K562 (cell line): Measurements from ENCODE around the gene FOXO3. TPM values are rescaled to one million over a fixed set of nuclear protein-coding genes. Genes with fewer than 3 reads are reported as not detected.

Source experiments
- ATF4 ChIP-seq: fragments of 450-650 bp; formaldehyde crosslinking; IDR thresholded peaks from 2 replicates; pipeline ENCODE4 v1.4.0; 2022; ENCODE audit warnings: mild to moderate bottlenecking, moderate library complexity
- CBFA2T2 ChIP-seq: fragments of 450-650 bp; conservative IDR thresholded peaks from 2 replicates; pipeline ENCODE4 v1.6.1; 2017; ENCODE audit warnings: mild to moderate bottlenecking
- CREM ChIP-seq: IDR thresholded peaks from 2 replicates; pipeline ENCODE4 v1.6.1; 2014; ENCODE audit warnings: antibody characterized with exemption, low read depth
- ELF4 ChIP-seq: fragments of 450-650 bp; formaldehyde crosslinking; IDR thresholded peaks from 2 replicates; pipeline ENCODE4 v1.4.0; 2022; ENCODE audit warnings: missing genetic modification characterization
- FUS ChIP-seq: fragments of 200-400 bp; formaldehyde crosslinking; optimal IDR thresholded peaks from 2 replicates; pipeline ENCODE3; 2017; ENCODE audit warnings: low read depth, low read length
- GABPB1 ChIP-seq: sonication (generic); formaldehyde crosslinking; IDR thresholded peaks from 2 replicates; pipeline ENCODE4 v1.8.0; 2022; ENCODE audit warnings: mild to moderate bottlenecking, missing genetic modification reagents
- GATAD2A ChIP-seq: fragments of 450-650 bp; IDR thresholded peaks from 2 replicates; pipeline ENCODE4 v1.6.1; 2017
- GMEB1 ChIP-seq: fragments of 250-450 bp; sonication (Bioruptor Pico); IDR thresholded peaks from 2 replicates; pipeline ENCODE4 v1.4.0; 2020; ENCODE audit warnings: mild to moderate bottlenecking
- GTF3C2 ChIP-seq: IDR thresholded peaks from 3 replicates; pipeline ENCODE4 v1.6.1; 2011; ENCODE audit warnings: borderline replicate concordance, mild to moderate bottlenecking, moderate library complexity; ENCODE audit not compliant: insufficient read length; ENCODE audit errors: extremely low read depth
- HEY1 ChIP-seq: fragments of 250-450 bp; sonication (Bioruptor Pico); IDR thresholded peaks from 2 replicates; pipeline ENCODE4 v1.5.0; 2020; ENCODE audit warnings: mild to moderate bottlenecking, moderate library complexity, borderline replicate concordance
- HNRNPK ChIP-seq: fragments of 200-400 bp; formaldehyde crosslinking; IDR thresholded peaks from one replicate; pipeline ENCODE4 v1.6.1; 2018; ENCODE audit warnings: mild to moderate bottlenecking, low read depth, low read length; ENCODE audit not compliant: poor library complexity, severe bottlenecking
- MLLT1 ChIP-seq, 2 experiments: fragments of 450-650 bp; IDR thresholded peaks; 2 replicates each; pipeline ENCODE4 v1.6.1; 2016
- PTRF ChIP-seq: fragments of 450-650 bp; IDR thresholded peaks from 2 replicates; pipeline ENCODE4 v1.6.1; 2016; ENCODE audit warnings: mild to moderate bottlenecking, missing genetic modification characterization, missing compliant biosample characterization
- SIN3A ChIP-seq, 2 experiments: fragments of 150-350 bp in 1 of 2; IDR thresholded peaks; 2 replicates each; pipeline ENCODE4 v1.6.1; 2011 to 2016; ENCODE audit warnings: borderline replicate concordance in 2 of 2, low read depth in 2 of 2, low read length in 2 of 2, mild to moderate bottlenecking in 2 of 2, moderate library complexity in 2 of 2; ENCODE audit not compliant: control insufficient read depth in 1 of 2
- SNIP1 ChIP-seq: fragments of 450-650 bp; IDR thresholded peaks from 2 replicates; pipeline ENCODE4 v1.7.1; 2017; ENCODE audit warnings: low read depth, mild to moderate bottlenecking
- ZBED1 ChIP-seq: IDR thresholded peaks from 2 replicates; pipeline ENCODE4 v1.6.1; 2014
- ZNF274 ChIP-seq: IDR thresholded peaks from 2 replicates; pipeline ENCODE4 v1.6.1; 2011; ENCODE audit warnings: low read depth, mild to moderate bottlenecking, low read length, moderate library complexity, borderline replicate concordance
- ZNF436 ChIP-seq: fragments of 250-450, 450-650 bp; sonication (Bioruptor Pico); formaldehyde crosslinking; IDR thresholded peaks from 2 replicates; pipeline ENCODE4 v1.7.0; 2020; ENCODE audit warnings: mild to moderate bottlenecking
- ZNF644 ChIP-seq: fragments of 200-800 bp; sonication (Bioruptor generic); IDR thresholded peaks from 2 replicates; pipeline ENCODE4 v1.6.1; 2016; ENCODE audit warnings: low read depth, missing genetic modification characterization, missing compliant biosample characterization
- ZSCAN32 ChIP-seq: fragments of 450-650 bp; formaldehyde crosslinking; IDR thresholded peaks from 2 replicates; pipeline ENCODE4 v1.4.0; 2020; ENCODE audit warnings: mild to moderate bottlenecking, moderate library complexity
- polyA plus RNA-seq, 8 experiments: library from polyadenylated mRNA; depleted of rRNA in 4 of 8; stranded (reverse) in 5 of 8; unstranded in 3 of 8; fragments of >200 nt; fragmentation: Nextera tagmentation in 2 of 8; fragmentation: Illumina TruSeq in 1 of 8; extraction: Ambion mirVana in 2 of 8; extraction: Trizol in 1 of 8; gene quantifications; 2 replicates each; pipeline versions ENCODE4 v1.2.1 to v1.2.3, GENCODE V29; 2011 to 2014; ENCODE audit warnings: inconsistent platforms in 1 of 8, missing spikeins in 1 of 8
- total RNA-seq, 7 experiments: library from RNA; depleted of rRNA in 6 of 7; stranded (reverse); fragments of >200 nt in 6 of 7; fragmentation: Illumina TruSeq in 2 of 7; extraction: Trizol in 2 of 7; gene quantifications; 2 replicates each; pipeline versions ENCODE4 v1.2.1 to v1.2.3, GENCODE V29; 2011 to 2021; ENCODE audit warnings: low replicate concordance in 1 of 7

Gene FOXO3
- total and polyA plus RNA-seq, 9 of the 15 experiments (the other 6 are each of a cell fraction or from before 2014, with no cell fraction given): 3.0 to 14.6 (median 6.0) TPM

- TF ChIP-seq ELF4: no peak
- TF ChIP-seq GMEB1 (CRISPR knock-in tag): peak; percentile 36
- TF ChIP-seq ZNF436 (CRISPR knock-in tag): no peak
- no peak for TF ChIP-seq FUS
- peak in 1 of 2 experiments; percentile 79; a peak in 2 of 4 replicates for TF ChIP-seq MLLT1 (IDR thresholded peaks at IDR 0.05)
- TF ChIP-seq GATAD2A: peak; percentile 60; the same call in 1 of the 2 replicates
- TF ChIP-seq HEY1 (CRISPR knock-in tag): no peak
- TF ChIP-seq CREM: peak; percentile 79
- no peak for TF ChIP-seq ZSCAN32 (CRISPR knock-in tag)
- peak in 1 of 2 experiments; percentile 70; a peak in 2 of 4 replicates for TF ChIP-seq SIN3A (IDR thresholded peaks at IDR 0.05; ENCODE audit: borderline replicate concordance in 2 of 2, control insufficient read depth in 1 of 2, low read depth in 2 of 2, low read length in 2 of 2)
- no peak for TF ChIP-seq ATF4 (CRISPR knock-in tag)
- peak; percentile 94 for TF ChIP-seq CBFA2T2
- TF ChIP-seq GABPB1 (CRISPR knock-in tag): no peak; the same call in 1 of the 2 replicates
- TF ChIP-seq GTF3C2: no peak
- TF ChIP-seq ZNF644 (tag): peak; percentile 23; the same call in 1 of the 2 replicates
- TF ChIP-seq ZBED1: 0 out of 2 replicates have a peak, but pooled peaks have one; percentile 19
- no peak for TF ChIP-seq PTRF (tag)
- no peak for TF ChIP-seq HNRNPK
- TF ChIP-seq ZNF274: no peak
- TF ChIP-seq SNIP1: no peak
Measured at GRCh38 chr6:108559097-108559883, 1.4 kb upstream of the FOXO3 start (continued).
